PC-3 (cell line): ENCODE measurements around the gene TNFRSF17. TPM values are rescaled to one million over a fixed set of nuclear protein-coding genes. Genes with fewer than 3 reads are reported as not detected.

Experiments used
- ATAC-seq: fragments of 200-7000 bp; cut with Tn5 transposase; 2 replicates; pipeline ENCODE4 v1.9.1; 2020; ENCODE audit warnings: mild to moderate bottlenecking, moderate library complexity
- BruUV-seq: library from RNA; stranded (reverse); fragments of 400-500 nt; replicated peaks from 2 replicates; lab custom pipeline; 2021; lab: Mats Ljungman, UMichigan
- CTCF ChIA-PET: fragments of 300-600 bp; sonication (Branson Sonifier 250); formaldehyde crosslinking; loops from one replicate; lab custom pipeline; 2022; ENCODE audit warnings: antibody characterized with exemption; lab: Charles Lee
- POLR2A ChIA-PET: fragments of 300-600 bp; sonication (Branson Sonifier 250); formaldehyde crosslinking; loops from one replicate; lab custom pipeline; 2022; ENCODE audit warnings: antibody characterized with exemption; ENCODE audit not compliant: unreplicated experiment; lab: Charles Lee
- DNase-seq: peaks from one replicate; pipeline ENCODE4 v3.0.0-alpha.2; 2015
- H2AFZ ChIP-seq: fragments of 300-600 bp; sonication (generic); 2 replicates; pipeline ENCODE4 v1.6.0; 2016; ENCODE audit warnings: antibody characterized with exemption, low read length
- H3F3A ChIP-seq: fragments of 300-600 bp; sonication (generic); one replicate; pipeline ENCODE4 v1.6.0; 2017; ENCODE audit warnings: antibody characterized with exemption, low read length, control low read depth, mild to moderate bottlenecking; ENCODE audit not compliant: unreplicated experiment
- H3K27ac ChIP-seq: fragments of 300-600 bp; sonication (generic); 2 replicates; pipeline ENCODE4 v1.5.1; 2016; ENCODE audit warnings: mild to moderate bottlenecking, low read length
- H3K27me3 ChIP-seq: fragments of 300-600 bp; sonication (generic); 2 replicates; pipeline ENCODE4 v1.6.1; 2016; ENCODE audit warnings: low read length, mixed read lengths
- H3K36me3 ChIP-seq: fragments of 300-600 bp; sonication (generic); 2 replicates; pipeline ENCODE4 v1.6.1; 2016; ENCODE audit warnings: low read depth, mixed run types, low read length, mixed read lengths
- H3K4me1 ChIP-seq: fragments of 300-600 bp; sonication (generic); 2 replicates; pipeline ENCODE4 v1.5.1; 2016; ENCODE audit warnings: low read length; ENCODE audit not compliant: insufficient read depth
- H3K4me2 ChIP-seq: fragments of 300-600 bp; sonication (generic); 2 replicates; pipeline ENCODE4 v1.6.0; 2016; ENCODE audit warnings: low read length
- H3K4me3 ChIP-seq: fragments of 300-600 bp; sonication (generic); 2 replicates; pipeline ENCODE4 v1.5.1; 2016; ENCODE audit warnings: mild to moderate bottlenecking, low read length, mixed read lengths
- H3K79me2 ChIP-seq: fragments of 300-600 bp; sonication (generic); 2 replicates; pipeline ENCODE4 v1.6.1; 2017; ENCODE audit warnings: low read length, mixed read lengths
- H3K9ac ChIP-seq: fragments of 300-600 bp; sonication (generic); 2 replicates; pipeline ENCODE4 v1.6.0; 2016; ENCODE audit warnings: mild to moderate bottlenecking, low read length
- H3K9me2 ChIP-seq: fragments of 300-600 bp; sonication (generic); replicated peaks from 2 replicates; pipeline ENCODE4 v1.6.1; 2016; ENCODE audit warnings: mixed run types, low read length, mixed read lengths
- H3K9me3 ChIP-seq: fragments of 300-600 bp; sonication (generic); 2 replicates; pipeline ENCODE4 v1.6.1; 2016; ENCODE audit warnings: low read length, mixed read lengths
- H4K20me1 ChIP-seq: fragments of 300-600 bp; sonication (generic); 2 replicates; pipeline ENCODE4 v1.6.1; 2016; ENCODE audit warnings: low read length, mixed read lengths
- CTCF ChIP-seq: fragments of 300-600 bp; sonication (generic); conservative IDR thresholded peaks from 2 replicates; pipeline ENCODE4 v1.5.1; 2017; ENCODE audit warnings: antibody characterized with exemption, low read depth, mild to moderate bottlenecking, low read length
- EZH2 ChIP-seq: fragments of 300-600 bp; sonication (generic); IDR thresholded peaks from one replicate; pipeline ENCODE4 v1.6.1; 2017; ENCODE audit warnings: antibody characterized with exemption, mild to moderate bottlenecking, low read length; ENCODE audit not compliant: unreplicated experiment
- EZH2phosphoT487 ChIP-seq: fragments of 300-600 bp; sonication (generic); IDR thresholded peaks from 2 replicates; pipeline ENCODE4 v1.6.1; 2018; ENCODE audit warnings: mild to moderate bottlenecking, antibody characterized with exemption, low read length, borderline replicate concordance
- intact Hi-C: fragments of 100-400 bp; cut with micrococcal nuclease; formaldehyde crosslinking; loops from 2 replicates; pipeline ENCODE4 v1.9.0; 2023
- total RNA-seq: library from RNA; depleted of rRNA; stranded (reverse); fragments of >200 nt; gene quantifications from 2 replicates; pipeline ENCODE4 v1.2.3, GENCODE V29; 2014

Gene TNFRSF17
- total RNA-seq, 1 experiment from 2014 or later, result not detected

- H3K9me2 ChIP-seq, result no peaks in the 10 kb centered on the region
- ChIA-PET POLR2A (no interaction called here), CTCF (no interaction called here)
- no peaks in the 10 kb centered on the region for H3K79me2 ChIP-seq
- DNase-seq (no peak), ATAC-seq (no peak)
- no peaks in the 10 kb centered on the region for H4K20me1 ChIP-seq
- H3K27me3 ChIP-seq, result no peaks in the 10 kb centered on the region
- no TSS peak for BruUV-seq
- no peaks in the 10 kb centered on the region for H3F3A ChIP-seq
- no peak overlapping the region for H2AFZ ChIP-seq
- H3K4me2 ChIP-seq, result no peak overlapping the region
- no peaks in the 10 kb centered on the region for H3K9me3 ChIP-seq
- intact Hi-C loops, result no loop called here
- H3K36me3 ChIP-seq, result no peaks in the 10 kb centered on the region
- TF ChIP-seq EZH2 (no peak), CTCF (no peak), EZH2phosphoT487 (no peak)
- no peak overlapping the region for H3K4me3 ChIP-seq
- no peak overlapping the region for H3K9ac ChIP-seq
- H3K27ac ChIP-seq, result no peak overlapping the region
- H3K4me1 ChIP-seq, result no peaks in the 10 kb centered on the region
Measured at GRCh38 chr16:11986521-11987057, 21.6 kb downstream of the TNFRSF17 start.

- no peaks in the 10 kb centered on the region for H4K20me1 ChIP-seq
- H3K9me3 ChIP-seq, result no peaks in the 10 kb centered on the region
- BruUV-seq, result no TSS peak
- POLR2A ChIA-PET, result no interaction called here
- H3K4me1 ChIP-seq, result no peaks in the 10 kb centered on the region
- no peaks in the 10 kb centered on the region for H3F3A ChIP-seq
- no peak overlapping the region for H3K27ac ChIP-seq
- no peak for TF ChIP-seq EZH2
- TF ChIP-seq EZH2phosphoT487, result no peak
- no peak for TF ChIP-seq CTCF
- no peak for DNase-seq
- H3K9me2 ChIP-seq, result no peaks in the 10 kb centered on the region
- H3K27me3 ChIP-seq, result no peaks in the 10 kb centered on the region
- intact Hi-C loops, result no loop called here
- H3K4me2 ChIP-seq, result no peak overlapping the region
- no peak overlapping the region for H3K9ac ChIP-seq
- no peak overlapping the region for H3K4me3 ChIP-seq
- CTCF ChIA-PET, result no interaction called here
- no peak overlapping the region for H2AFZ ChIP-seq
- no peak for ATAC-seq
- no peaks in the 10 kb centered on the region for H3K79me2 ChIP-seq
- no peaks in the 10 kb centered on the region for H3K36me3 ChIP-seq
Measured at GRCh38 chr16:11988258-11988978, 23.4 kb downstream of the TNFRSF17 start.
